HG02759 (cell line): ENCODE results near the gene MAP7D2.

Source experiments
- ATAC-seq: cut with Tn5 transposase; IDR thresholded peaks from one replicate; pipeline ENCODE4 v1.9.1; 2021; ENCODE audit warnings: mild to moderate bottlenecking, moderate library complexity; ENCODE audit not compliant: unreplicated experiment

MAP7D2 gene

DNA sequence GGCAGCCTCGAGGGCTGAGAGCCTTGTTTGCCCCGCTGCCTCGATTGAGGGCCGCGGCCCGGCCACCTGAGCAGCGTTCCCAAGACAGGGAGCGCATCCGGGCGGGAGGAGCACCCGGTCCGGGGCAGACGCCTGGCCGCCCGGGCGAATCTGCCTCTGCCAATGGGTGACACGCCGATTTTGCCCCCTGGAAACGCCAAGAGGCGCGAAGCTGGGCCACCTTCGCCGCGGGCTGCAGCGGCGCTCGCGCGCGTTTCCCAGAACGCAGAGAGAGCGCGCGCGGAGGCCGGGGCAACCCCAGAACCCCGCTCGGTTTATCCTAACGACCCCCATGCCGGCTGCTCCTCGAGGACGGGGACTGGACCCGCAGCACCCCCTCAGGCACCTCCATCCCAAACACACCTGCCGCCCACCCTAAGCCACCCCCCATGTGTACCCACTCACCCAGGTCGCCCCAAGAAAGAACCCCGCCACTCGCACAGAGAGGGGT, 575 bp downstream of the MAP7D2 start:
- no peak for ATAC-seq

DNA sequence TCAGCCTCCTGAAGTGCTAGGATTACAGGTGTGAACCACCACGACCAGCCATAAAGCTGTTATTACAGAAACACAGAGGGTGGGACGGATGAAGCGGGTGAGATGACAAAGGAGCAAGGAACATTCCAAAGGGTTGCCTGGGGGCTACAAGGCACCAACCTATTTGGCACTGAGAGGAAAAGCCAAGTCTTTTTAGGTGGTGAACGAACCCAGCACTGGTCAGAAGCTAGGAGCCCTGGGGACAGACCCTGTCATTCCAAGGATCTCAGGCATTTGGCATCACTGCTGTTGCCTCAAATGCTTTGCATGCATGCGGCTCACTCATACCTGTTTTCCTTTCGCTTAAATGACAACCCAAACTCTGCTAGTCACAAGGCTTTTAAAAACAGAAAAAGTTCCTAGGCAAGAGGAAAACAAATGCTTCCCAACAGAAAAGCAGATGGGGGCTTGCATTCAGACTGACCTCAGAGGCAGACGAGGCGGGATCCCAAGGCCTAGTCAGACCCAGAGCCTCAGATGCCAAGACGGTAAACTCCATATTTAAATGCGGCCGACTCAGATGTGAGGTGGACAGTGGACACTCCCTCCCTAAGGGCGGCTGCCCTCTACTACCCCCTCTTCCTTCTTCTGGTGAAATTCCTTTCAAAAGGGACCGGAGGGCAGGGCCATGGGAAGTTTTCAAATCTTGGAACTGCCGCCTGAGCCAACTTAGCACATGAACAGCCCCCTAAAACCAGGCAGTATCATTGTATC, 4.5 kb downstream of the MAP7D2 start:
- ATAC-seq = no peak

DNA sequence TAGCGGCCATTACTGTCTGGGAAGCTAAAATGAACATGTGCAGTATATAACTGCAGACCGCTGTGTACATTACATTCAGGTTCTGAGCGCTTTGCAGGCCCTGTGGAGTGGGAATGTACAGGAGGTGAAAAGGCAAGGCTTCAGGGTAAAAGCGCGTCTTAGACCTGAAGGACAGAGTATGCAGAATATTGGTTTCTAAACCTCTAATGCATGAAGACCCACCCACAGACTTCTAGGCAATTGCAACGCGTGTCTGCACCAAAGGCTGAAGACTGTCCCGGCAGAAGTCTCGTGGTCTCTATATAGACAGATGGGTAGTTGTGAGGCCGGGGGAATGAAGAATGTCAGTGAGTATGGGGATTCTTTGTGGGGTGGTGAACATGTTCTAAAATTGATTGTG, 5.4 kb downstream of the MAP7D2 start:
- no peak for ATAC-seq

DNA sequence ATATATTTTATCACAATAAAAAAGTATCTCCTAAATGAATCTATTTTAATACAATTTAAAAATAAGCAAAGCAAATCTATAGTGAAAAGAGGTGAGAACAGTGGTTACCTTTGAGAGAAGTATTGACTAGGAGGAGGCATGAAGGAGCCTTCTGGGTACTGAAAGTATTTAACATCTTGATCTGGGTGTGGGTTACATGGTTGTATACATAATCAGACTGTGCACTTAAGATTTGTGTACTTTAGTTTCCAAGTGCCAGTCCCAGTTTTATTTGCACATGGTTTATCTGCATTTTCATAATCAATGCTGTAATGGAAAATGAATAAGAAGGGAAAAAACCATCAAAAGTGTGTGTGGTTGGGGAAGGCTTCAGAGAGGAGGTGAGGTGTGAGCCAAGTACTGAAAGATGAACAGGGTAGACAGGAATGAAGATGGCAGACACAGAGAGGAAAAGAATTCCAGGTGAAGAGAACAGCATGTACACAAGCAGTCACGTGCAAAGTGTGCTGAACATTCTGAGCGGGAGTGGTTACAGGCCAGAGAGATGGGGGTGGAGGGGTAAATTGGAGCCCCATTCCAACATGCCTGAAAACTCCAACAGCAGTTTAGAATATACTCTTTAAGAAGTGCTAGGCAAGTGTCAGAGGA, 14.6 kb downstream of the MAP7D2 start:
- no peak for ATAC-seq

DNA sequence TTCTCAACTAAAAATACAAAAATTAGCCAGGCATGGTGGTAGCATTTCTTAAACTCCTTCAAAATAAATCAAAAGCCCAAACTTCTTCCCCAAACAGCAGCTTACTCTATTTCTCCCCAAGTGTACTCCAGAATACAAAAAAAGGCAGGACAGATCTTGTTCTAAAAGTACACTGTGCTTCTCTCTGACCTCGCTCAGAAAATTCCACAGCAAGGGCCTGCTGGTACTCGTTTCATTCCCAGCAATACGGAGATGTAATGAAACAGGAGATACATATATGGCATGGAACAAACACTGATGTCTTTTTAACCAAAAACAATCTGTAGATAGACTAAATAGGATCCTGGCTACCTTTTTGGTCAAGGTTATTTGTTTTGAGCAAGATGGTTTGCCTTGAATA, 25.2 kb downstream of the MAP7D2 start:
- no peak for ATAC-seq

DNA sequence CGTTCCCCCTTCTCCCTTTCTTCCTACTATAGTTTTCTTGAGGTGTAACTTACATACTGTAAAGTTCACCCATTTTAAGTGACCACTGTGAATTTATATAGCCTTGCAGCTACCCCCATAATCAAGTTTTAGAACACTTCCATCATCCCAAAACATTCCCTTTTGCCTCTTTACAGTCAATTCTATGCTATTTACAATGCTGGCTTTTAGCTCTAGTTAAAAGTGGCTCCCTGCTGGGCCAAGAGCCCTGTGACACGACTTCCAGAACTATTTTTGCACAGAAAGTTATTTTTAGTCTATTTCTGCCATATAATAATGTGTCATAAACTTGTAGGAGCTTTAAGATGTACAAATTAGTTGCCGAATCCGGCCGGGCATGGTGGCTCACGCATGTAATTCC, 26.9 kb downstream of the MAP7D2 start:
- no peak for ATAC-seq

DNA sequence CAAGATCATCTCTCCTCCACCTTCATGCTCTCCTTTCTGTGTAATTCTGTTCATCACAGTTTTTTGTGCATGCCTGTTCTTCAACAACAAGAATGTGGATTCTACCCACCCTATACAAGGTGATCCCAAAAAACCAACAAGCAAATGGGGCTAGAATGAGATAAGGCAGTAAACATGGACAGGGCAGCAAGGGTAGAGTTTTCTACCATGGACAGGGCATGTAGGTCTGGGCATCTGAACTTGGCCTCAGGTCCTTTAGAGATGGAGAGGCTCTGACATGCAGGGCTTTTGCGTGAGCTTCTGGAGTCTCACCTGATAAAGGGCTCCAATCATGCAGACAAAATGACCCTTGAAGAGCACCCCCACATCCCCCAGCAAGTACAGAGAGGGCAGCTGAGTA, 36.4 kb downstream of the MAP7D2 start:
- no peak for ATAC-seq

DNA sequence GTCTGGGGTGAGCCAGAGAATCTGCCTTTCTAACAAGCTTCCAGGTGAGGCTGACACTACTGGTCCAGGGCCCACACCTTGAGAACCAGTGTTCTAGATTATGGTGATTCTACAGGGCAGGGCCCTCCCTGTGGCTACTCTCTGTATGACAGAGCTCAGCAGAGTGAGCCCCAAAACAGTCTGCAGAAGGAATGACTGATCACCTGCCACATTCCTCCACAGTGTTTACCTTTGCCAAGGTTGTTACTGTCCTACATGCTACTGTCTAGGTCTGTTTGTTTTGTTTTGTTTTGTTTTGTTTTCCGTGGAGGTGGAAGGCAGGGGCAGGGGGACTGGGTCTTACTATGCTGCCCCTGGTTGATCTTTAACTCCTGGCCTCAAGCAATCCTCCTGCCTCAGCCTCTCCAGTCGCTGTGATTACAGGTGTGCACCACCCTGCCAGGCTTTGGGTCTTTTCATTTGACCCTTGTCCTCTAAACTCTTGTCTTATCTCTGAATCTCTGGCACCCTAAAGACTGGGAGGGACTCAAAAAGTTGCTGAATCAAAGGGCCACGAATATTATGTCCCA, 45.1 kb downstream of the MAP7D2 start:
- ATAC-seq = no peak

DNA sequence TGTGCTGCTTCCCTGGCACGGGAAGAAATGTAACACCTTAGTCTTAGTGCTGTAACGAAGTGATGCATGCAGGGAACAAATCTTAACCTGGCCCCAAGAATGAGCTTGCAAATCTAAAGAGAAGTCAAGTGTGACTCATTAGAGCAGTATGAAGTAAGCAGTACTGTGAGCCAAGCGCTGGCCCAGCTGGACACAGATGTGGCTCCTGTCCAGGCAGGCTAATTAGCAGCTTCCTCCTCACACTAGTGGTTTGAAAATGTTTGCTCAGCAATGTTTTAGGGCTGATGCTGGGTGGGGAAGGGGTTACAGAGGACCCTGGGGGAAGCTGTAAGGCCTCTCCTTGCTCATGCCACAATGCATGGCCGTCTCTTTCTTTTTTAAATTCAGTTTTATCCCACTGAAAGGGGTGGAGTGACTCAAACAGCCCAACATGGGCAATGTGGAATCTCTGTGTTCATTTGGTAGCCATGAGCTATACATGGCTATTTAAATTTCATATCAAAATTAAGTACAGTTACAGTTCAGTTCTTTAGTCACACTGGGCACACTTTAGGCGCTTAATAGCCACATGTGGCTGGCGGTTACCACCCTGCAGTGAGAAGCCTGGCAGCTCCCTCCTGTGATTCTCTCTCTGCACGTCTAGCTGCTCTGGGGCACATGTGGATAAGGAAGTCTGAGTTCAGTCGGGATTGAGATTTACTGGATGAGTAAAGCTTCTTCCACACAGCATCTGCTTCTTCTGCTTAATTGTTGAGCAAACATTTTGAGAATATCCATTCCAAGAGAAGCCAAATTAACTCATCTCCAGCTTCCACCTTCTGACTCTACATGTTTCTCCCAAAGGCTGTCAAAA, 48.8 kb downstream of the MAP7D2 start:
- no peak for ATAC-seq

DNA sequence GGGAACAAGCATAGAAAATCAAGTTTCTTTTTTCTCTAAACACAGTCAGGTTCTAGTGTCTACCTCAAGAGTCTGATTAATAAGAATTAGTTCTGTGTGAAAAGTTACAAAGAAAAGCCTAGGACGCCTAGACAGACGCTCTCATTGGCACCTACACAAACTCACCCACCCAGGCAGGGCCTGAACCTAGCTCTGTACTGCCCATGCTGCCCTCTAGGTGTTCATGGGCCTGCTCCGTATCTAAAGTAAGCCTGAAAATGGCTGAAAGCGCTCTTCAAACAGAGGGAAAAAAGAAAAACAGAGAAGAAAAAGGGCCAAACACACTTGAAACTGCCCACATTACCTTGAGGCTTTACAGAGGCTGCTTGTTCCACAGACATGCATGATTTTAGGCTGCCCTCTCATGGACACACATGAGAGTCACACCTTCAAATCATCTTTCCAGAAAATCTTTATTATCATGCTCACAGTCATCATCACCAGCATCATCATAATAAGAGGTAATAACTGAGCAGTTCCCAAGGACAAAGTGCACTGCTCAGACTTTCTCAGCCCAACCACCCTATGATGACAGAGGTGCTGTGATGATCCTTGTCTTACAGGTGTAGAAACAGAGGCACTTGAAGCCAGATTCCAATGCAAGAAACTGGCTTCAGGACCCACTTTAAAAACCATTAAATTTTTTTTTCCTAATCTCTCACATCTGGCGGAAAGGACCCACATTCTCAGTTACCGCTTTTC, 49.6 kb downstream of the MAP7D2 start:
- ATAC-seq = peak; percentile 53

DNA sequence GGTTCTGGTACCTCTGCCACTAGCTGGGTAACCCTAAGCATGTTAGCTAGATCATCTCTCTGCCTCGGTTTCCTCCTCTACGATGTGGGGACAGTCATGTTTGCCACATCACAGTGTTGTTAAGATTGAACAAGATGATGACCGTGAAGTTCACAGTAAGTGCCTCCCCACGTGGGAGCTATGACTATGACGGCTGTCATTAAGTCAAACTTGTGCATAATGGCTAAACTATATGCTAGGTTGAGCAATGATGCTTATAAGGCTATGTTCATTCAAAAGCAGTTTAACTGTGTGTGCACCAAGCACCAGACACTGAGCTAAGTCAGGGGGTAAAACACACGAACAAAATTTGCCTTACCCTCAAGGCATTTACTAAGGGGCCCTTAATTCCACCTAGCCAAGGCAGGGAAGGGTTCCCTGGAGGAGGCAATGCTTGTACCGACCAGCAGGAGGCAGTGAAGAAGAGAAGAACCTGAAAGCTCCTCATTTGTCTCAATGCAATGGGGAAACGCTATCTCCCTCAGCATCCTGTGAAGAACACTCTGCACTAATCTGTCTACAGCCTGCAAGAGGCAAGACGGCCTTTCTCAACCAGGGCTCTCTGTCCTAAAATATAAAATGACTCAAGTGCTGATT, 52.9 kb downstream of the MAP7D2 start:
- ATAC-seq = no peak

DNA sequence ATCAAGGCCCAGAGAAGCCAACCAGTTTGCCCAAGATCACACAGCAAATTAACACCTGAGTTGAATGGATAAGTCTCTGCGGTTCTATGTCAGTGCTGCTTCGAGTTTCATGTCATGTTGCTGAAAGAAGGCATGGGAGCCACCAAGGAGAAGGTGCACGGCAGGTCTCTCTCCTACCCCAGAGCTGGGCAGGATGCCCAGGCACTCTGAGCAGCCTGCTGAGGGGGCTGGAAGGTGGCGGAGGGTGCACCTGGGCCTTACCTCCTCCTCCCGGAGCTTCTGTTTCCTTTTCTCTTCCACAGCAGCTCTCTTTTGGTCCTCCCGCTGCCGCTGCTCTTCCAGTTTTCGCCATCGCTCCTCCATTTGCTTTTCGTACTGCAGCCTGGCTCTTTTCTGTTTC, 53.6 kb downstream of the MAP7D2 start:
- ATAC-seq = no peak

DNA sequence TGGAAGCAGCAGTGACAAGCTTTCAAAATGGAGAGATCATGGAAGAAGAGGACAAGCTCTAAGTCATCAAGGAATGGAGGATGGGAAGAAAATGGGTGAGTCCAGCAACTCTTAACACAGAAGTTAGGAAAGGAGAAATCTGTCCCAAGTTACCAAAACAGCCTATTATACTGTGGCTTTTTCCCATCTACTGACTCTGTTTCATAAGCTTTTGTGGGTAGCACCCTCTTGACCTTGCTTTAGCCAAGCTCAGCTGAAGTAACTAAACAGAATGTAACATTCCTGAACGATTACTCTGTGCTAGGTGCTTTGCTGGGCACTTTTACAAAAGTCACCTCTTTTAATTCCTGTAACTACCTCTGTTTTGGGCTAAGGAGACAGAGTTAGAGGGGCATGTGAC, 54.9 kb downstream of the MAP7D2 start:
- ATAC-seq = no peak

DNA sequence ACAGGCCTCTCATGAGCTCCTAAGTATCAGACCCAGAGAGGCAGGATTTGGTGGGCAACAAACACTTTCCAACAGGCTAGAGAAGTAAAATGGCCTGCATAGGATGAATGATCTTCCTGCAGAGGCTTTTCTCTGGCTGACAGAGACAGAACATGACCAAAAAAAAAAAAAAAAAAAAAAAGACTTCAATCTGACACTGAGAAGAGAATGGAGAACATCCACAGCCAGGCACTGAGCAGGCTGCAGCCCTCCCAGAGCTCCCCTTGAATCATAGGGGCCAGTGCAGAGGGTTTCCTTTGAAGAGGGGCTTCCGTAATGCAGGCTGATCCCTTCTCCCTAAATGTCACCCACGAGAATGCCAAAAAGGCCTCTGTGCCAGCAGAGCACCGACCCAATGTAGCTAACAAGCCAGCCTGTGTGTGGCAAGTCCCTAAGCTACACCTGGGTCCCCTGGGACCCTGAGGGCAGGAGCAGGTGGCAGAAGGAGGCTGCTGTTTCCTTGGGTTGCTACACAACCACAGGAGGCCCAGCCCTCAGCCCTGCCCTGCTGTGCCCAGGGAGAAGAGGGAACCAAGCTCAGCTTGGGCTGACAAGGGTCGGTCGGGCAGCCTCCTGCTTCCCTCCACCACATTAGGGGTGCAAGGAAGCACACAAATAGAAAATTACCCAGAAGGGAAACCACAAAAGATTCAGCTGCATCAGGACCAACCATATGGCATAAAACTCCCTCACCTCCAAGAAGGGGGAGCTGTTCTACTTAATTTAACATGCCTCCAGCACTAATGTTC, 55.6 kb downstream of the MAP7D2 start:
- ATAC-seq = peak; percentile 88

DNA sequence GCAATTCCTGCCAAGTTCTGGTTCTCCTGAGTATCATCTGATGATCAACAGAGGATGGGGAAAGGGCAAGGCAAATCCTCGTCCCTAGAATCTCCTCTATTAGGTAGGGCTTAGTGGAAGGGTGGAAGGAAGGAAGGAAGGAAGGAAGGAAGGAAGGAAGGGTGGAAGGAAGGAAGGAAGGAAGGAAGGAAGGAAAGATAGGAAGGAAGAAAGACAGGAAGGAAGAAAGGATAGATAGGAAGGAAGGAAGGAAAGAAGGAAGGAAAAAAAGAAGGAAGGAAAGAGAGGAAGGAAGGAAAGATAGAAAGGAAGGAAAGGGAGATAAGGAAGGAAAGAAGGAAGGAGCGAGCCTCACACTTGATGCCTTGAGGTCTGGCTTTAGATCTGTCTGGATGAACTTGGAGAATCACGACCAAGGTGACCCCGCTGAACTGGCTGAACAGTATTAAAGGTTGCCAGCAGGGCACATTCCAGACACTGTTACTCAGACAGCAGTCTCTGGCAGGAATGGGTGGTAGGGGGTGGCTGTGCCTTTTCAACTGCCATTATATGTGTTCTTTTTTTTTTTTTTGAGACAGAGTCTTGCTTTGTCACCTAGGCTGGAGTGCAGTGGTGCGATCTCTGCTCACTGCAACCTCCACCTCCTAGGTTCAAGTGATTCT, 57.1 kb downstream of the MAP7D2 start:
- no peak for ATAC-seq

DNA sequence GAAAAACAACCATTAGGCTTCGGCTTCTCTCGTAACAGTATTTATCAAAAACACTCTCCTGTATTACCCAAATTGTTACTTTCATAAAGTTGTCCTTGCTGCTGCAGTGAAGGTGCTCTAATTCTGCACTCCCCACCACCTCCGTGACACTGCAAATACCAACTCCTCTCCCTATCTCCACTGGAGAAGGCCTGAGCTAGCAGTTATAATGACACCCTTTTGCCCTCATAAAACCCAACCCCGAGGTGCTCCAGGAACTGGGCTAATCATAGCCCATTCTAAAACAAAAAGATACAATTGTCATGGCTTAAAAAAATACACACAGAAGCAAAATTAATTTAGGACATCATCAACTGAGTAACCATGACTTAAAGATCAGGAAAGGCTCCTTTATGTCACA, 59.2 kb downstream of the MAP7D2 start:
- no peak for ATAC-seq

DNA sequence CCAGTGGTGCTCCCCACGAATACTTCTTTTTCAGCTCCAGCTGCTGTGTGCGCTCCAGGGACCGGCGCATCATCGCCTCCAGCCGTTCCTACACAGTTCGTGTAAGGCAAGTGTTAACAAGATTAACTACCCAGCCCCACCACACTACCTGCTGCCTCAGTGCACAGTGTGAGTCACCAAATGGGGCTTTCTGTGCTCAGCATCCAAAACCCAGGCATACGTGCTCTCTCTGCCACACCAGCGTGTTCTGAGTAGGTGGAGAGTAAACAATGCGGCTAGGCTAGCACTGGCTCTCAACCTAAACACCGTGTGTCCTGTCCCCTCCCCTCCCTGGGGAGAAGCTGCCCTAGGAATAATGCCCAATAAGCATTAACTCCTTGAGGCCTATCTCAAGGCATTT, 60.0 kb downstream of the MAP7D2 start:
- ATAC-seq = peak; percentile 60

DNA sequence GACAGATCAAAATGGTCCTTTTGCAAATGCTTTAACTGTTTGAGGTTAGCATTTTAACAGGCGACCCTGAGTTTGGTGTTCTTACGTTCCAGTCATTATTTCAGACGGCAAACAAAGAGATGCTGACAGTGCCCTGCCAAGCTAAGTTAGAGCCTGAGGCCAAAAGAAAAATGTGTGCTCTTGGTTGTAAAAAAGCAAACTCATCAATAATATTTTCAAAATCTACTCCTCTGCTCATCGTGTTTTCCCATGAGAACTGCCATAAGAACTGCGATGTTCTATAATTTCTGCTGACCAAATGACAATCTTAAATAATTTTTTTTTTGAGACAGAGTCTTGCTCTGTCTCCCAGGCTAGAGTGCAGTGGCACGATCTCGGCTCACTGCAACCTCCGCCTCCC, 63.2 kb downstream of the MAP7D2 start:
- ATAC-seq = no peak

DNA sequence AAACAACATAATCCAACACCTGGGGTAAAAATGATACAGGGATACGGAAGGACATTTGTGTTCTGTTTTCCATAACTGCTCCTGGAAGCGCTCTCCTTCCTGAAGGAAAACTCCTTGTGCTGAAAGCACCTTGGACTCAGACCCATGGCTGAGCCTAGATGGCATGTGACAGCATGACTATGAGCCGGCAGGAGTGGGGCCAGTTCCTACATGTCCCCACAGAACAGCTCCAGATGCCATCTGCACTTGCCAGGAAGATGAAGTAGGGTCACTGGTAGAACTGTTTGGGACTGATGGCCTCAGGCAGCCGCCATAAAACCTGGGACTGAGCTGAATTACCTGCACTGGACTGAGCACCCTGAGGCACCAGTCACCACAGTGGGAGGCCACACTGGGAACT, 69.8 kb downstream of the MAP7D2 start:
- no peak for ATAC-seq
